T-cell (primary cell): ENCODE measurements around the gene STX7. TPM values are rescaled to one million over a fixed set of nuclear protein-coding genes. Genes with fewer than 3 reads are reported as not detected.
A peak's percentile ranks its signal among the peaks of the same experiment; 100 is the strongest.

Experiments
- ATAC-seq, 4 experiments: fragments of 200-7000 bp in 3 of 4; fragments of 150-1000 bp in 1 of 4; cut with Tn5 transposase; replicated peaks in 1 of 4; 1 replicate in 3 of 4; 2 replicates in 1 of 4; pipeline ENCODE4 v1.10.0; 2021; ENCODE audit warnings: moderate library complexity in 3 of 4, mild to moderate bottlenecking in 2 of 4, moderate number of reproducible peaks in 1 of 4
- CTCF ChIA-PET, 2 donors: fragments of 300-600 bp; sonication (Branson Sonifier 250); formaldehyde crosslinking; loops; one replicate each; lab custom pipeline; 2022; ENCODE audit warnings: antibody characterized with exemption in 2 of 2; lab: Charles Lee
- POLR2A ChIA-PET, 2 donors: fragments of 300-600 bp; sonication (Branson Sonifier 250); formaldehyde crosslinking; loops; one replicate each; lab custom pipeline; 2022; ENCODE audit warnings: antibody characterized with exemption in 2 of 2; lab: Charles Lee
- DNase-seq, 35 experiments: peaks; one replicate each; pipeline versions ENCODE4 v3.0.0 to v3.0.0-alpha.2; 2013 to 2023
- H3K27ac ChIP-seq: one replicate; pipeline ENCODE4 v1.5.1; 2013; ENCODE audit warnings: low read length
- H3K27me3 ChIP-seq, 2 experiments: replicated peaks in 1 of 2; 1 replicate in 1 of 2; 2 replicates in 1 of 2; pipeline versions ENCODE4 v1.6.1 to v1.7.0; 2013; ENCODE audit warnings: low read length in 1 of 2, mixed read lengths in 1 of 2; ENCODE audit not compliant: control insufficient read depth in 2 of 2, insufficient read depth in 2 of 2; ENCODE audit errors: extremely low read depth in 1 of 2
- H3K36me3 ChIP-seq, 2 donors: 1 replicate in 1 of 2; 2 replicates in 1 of 2; pipeline versions ENCODE4 v1.6.1 to v1.7.0; 2013; ENCODE audit warnings: low read length in 1 of 2; ENCODE audit not compliant: control insufficient read depth in 2 of 2, insufficient read depth in 1 of 2; ENCODE audit errors: extremely low read depth in 1 of 2
- H3K4me1 ChIP-seq, 2 experiments: 1 replicate in 1 of 2; 2 replicates in 1 of 2; pipeline versions ENCODE4 v1.6.1 to v1.7.0; 2013; ENCODE audit warnings: low read length in 2 of 2, mixed read lengths in 1 of 2; ENCODE audit not compliant: insufficient read depth in 2 of 2, control insufficient read depth in 1 of 2; ENCODE audit errors: extremely low read depth in 1 of 2
- H3K4me3 ChIP-seq, 2 donors: 1 replicate in 1 of 2; 2 replicates in 1 of 2; pipeline versions ENCODE4 v1.5.1 to v1.7.0; 2013; ENCODE audit warnings: mild to moderate bottlenecking in 2 of 2, low read length in 1 of 2, moderate library complexity in 1 of 2; ENCODE audit not compliant: control insufficient read depth in 1 of 2; ENCODE audit errors: extremely low read depth in 1 of 2
- H3K9me3 ChIP-seq: 2 replicates; pipeline ENCODE4 v1.7.0; 2013
- H3K27ac Mint-ChIP-seq, 2 donors: one replicate each; pipeline ENCODE4 v1.8.0; 2020 to 2021; ENCODE audit warnings: mild to moderate bottlenecking in 2 of 2, mixed read lengths in 2 of 2
- H3K27me3 Mint-ChIP-seq, 2 donors: one replicate each; pipeline ENCODE4 v1.8.0; 2021 to 2022; ENCODE audit warnings: mixed read lengths in 2 of 2
- H3K36me3 Mint-ChIP-seq: one replicate; pipeline ENCODE4 v1.8.0; 2021; ENCODE audit warnings: mixed read lengths
- H3K4me1 Mint-ChIP-seq, 3 donors: one replicate each; pipeline ENCODE4 v1.8.0; 2020 to 2022; ENCODE audit warnings: mixed read lengths in 3 of 3, mild to moderate bottlenecking in 1 of 3
- H3K4me3 Mint-ChIP-seq, 3 donors: one replicate each; pipeline ENCODE4 v1.8.0; 2020 to 2022; ENCODE audit warnings: mild to moderate bottlenecking in 3 of 3, mixed read lengths in 3 of 3, moderate library complexity in 3 of 3
- H3K9me3 Mint-ChIP-seq, 3 donors: one replicate each; pipeline ENCODE4 v1.8.0; 2020 to 2022; ENCODE audit warnings: mixed read lengths in 3 of 3
- WGBS: methylation state at CpG from one replicate; pipeline ENCODE4 v1.1.5; 2013; ENCODE audit warnings: missing lambda C conversion rate; ENCODE audit not compliant: insufficient coverage; 5-methylcytosine and 5-hydroxymethylcytosine counted together
- total RNA-seq, 35 experiments: library from RNA in 6 of 35; stranded (reverse) in 6 of 35; fragments of 120-200 nt in 1 of 35; gene quantifications; one replicate each; pipeline versions ENCODE4 v1.2.1 to v1.2.4 and lab custom pipeline; 2013 to 2026

Gene STX7
- total RNA-seq, 5 donors from 2014 or later (not counting 1 experiment from before 2014, with no cell fraction given): 13.3 to 27.4 (median 20.9) TPM

GRCh38 chr6:132512342-132512637, 626 bp downstream of the STX7 start:
- no peaks in the 10 kb centered on the region for H3K27me3 ChIP-seq
- peaks cover 42 to 51% (median 50%) of the 10 kb centered on the region in 3 donors for H3K4me1 Mint-ChIP-seq
- no peaks in the 10 kb centered on the region for H3K9me3 Mint-ChIP-seq
- WGBS: 17% methylated on average over 1 of the region's 7 CpGs
- H3K36me3 ChIP-seq: peaks cover 0 to 3% of the 10 kb centered on the region in 2 donors
- H3K9me3 ChIP-seq: no peaks in the 10 kb centered on the region
- H3K27ac Mint-ChIP-seq: peak overlapping the region; percentile 44 to 66
- ATAC-seq (no peak), DNase-seq (no peak)
- H3K27ac ChIP-seq: no peak overlapping the region
- H3K36me3 Mint-ChIP-seq: peaks cover 14% of the 10 kb centered on the region
- H3K27me3 Mint-ChIP-seq: no peaks in the 10 kb centered on the region
- peak overlapping the region; percentile 76 to 83 for H3K4me3 ChIP-seq
- H3K4me3 Mint-ChIP-seq: peak overlapping the region; percentile 89 to 97 (median 93)
- POLR2A ChIA-PET: no interaction called here
- CTCF ChIA-PET: interaction anchor here in 1 of 2 donors (0.9 to 1.7 kb wide), 4 partner anchors 10 to 233 kb away, joined by 3 to 10 read pairs (median 5); no protein-coding TSS in a partner anchor
- H3K4me1 ChIP-seq: peaks cover 4 to 13% of the 10 kb centered on the region in 2 experiments

- no peak overlapping the region for H3K27ac ChIP-seq
- 80% methylated on average over 1 of the region's 2 CpGs for WGBS
- H3K4me3 ChIP-seq: no peak overlapping the region
- H3K9me3 Mint-ChIP-seq: no peaks in the 10 kb centered on the region
- no peaks in the 10 kb centered on the region for H3K27me3 Mint-ChIP-seq
- peaks cover 4 to 13% of the 10 kb centered on the region in 2 experiments for H3K4me1 ChIP-seq
- no peaks in the 10 kb centered on the region for H3K9me3 ChIP-seq
- ChIA-PET POLR2A (no interaction called here), CTCF (interaction anchor here in 1 of 2 donors (1.7 to 1.9 kb wide), 3 partner anchors 27 to 232 kb away, joined by 5 to 10 read pairs (median 7); no protein-coding TSS in a partner anchor)
- H3K4me1 Mint-ChIP-seq: peaks cover 46 to 53% (median 52%) of the 10 kb centered on the region in 3 donors
- H3K36me3 ChIP-seq: peaks cover 0 to 3% of the 10 kb centered on the region in 2 donors
- H3K27me3 ChIP-seq: no peaks in the 10 kb centered on the region
- H3K4me3 Mint-ChIP-seq: peak overlapping the region; percentile 89 to 97 (median 93)
- ATAC-seq (no peak), DNase-seq (no peak)
- H3K36me3 Mint-ChIP-seq: peaks cover 14% of the 10 kb centered on the region
- no peak overlapping the region for H3K27ac Mint-ChIP-seq
These were observed 1.1 kb downstream of the STX7 start for GRCh38 chr6:132511831-132512220.

GRCh38 chr6:132511210-132511830, 1.6 kb downstream of the STX7 start:
- 63% methylated on average over 2 of the region's 4 CpGs for WGBS
- no peak overlapping the region for H3K4me3 ChIP-seq
- H3K36me3 Mint-ChIP-seq: peaks cover 14% of the 10 kb centered on the region
- POLR2A ChIA-PET: no interaction called here
- no peak for DNase-seq
- peaks cover 51 to 58% (median 57%) of the 10 kb centered on the region in 3 donors for H3K4me1 Mint-ChIP-seq
- no peaks in the 10 kb centered on the region for H3K9me3 ChIP-seq
- no peaks in the 10 kb centered on the region for H3K27me3 Mint-ChIP-seq
- H3K4me3 Mint-ChIP-seq: peak overlapping the region; percentile 89 to 97 (median 93)
- peak overlapping the region in 1 of 2 donors; percentile 2 for H3K27ac Mint-ChIP-seq
- H3K4me1 ChIP-seq: peaks cover 4 to 13% of the 10 kb centered on the region in 2 experiments
- H3K27me3 ChIP-seq: no peaks in the 10 kb centered on the region
- no peaks in the 10 kb centered on the region for H3K9me3 Mint-ChIP-seq
- no peak overlapping the region for H3K27ac ChIP-seq
- no peak for ATAC-seq
- CTCF ChIA-PET: interaction anchor here in 1 of 2 donors (1.9 kb wide), 1 partner anchor 27 kb away, joined by 5 read pairs; no protein-coding TSS in a partner anchor
- H3K36me3 ChIP-seq: peaks cover 0 to 3% of the 10 kb centered on the region in 2 donors

GRCh38 chr6:132506869-132507808, 5.8 kb downstream of the STX7 start:
- H3K4me1 Mint-ChIP-seq: peaks cover 62 to 72% (median 70%) of the 10 kb centered on the region in 3 donors
- POLR2A ChIA-PET: no interaction called here
- no peaks in the 10 kb centered on the region for H3K27me3 ChIP-seq
- H3K4me3 Mint-ChIP-seq: no peak overlapping the region
- DNase-seq (no peak), ATAC-seq (no peak)
- no peak overlapping the region for H3K27ac ChIP-seq
- no peak overlapping the region for H3K4me3 ChIP-seq
- H3K9me3 ChIP-seq: no peaks in the 10 kb centered on the region
- H3K27ac Mint-ChIP-seq: peak overlapping the region in 1 of 2 donors; percentile 12
- H3K27me3 Mint-ChIP-seq: no peaks in the 10 kb centered on the region
- H3K4me1 ChIP-seq: peaks cover 4 to 12% of the 10 kb centered on the region in 2 experiments
- WGBS: no CpG with 5 or more reads among the region's 5 CpGs
- CTCF ChIA-PET: interaction anchor here in 1 of 2 donors (0.5 to 1.0 kb wide), 3 partner anchors 23 to 291 kb away, joined by 3 read pairs; partner anchors contain the start of gene SLC18B1
- H3K36me3 Mint-ChIP-seq: peaks cover 28% of the 10 kb centered on the region
- no peaks in the 10 kb centered on the region for H3K9me3 Mint-ChIP-seq
- peaks cover 0 to 12% of the 10 kb centered on the region in 2 donors for H3K36me3 ChIP-seq

- no CpG with 5 or more reads among the region's 2 CpGs for WGBS
- Histone ChIP-seq H3K27me3 (no peaks in the 10 kb centered on the region), H3K27ac (no peak overlapping the region), H3K4me3 (no peak overlapping the region), H3K36me3 (peaks cover 5 to 19% of the 10 kb centered on the region in 2 donors), H3K9me3 (no peaks in the 10 kb centered on the region), H3K4me1 (peaks cover 4 to 5% of the 10 kb centered on the region in 2 experiments)
- Mint-ChIP-seq H3K27me3 (no peaks in the 10 kb centered on the region), H3K36me3 (peaks cover 32% of the 10 kb centered on the region), H3K27ac (no peak overlapping the region), H3K9me3 (no peaks in the 10 kb centered on the region), H3K4me3 (no peak overlapping the region), H3K4me1 (peaks cover 59 to 68% (median 64%) of the 10 kb centered on the region in 3 donors)
- ATAC-seq (no peak), DNase-seq (no peak)
- POLR2A ChIA-PET: no interaction called here
- CTCF ChIA-PET: no interaction called here
These were observed 6.5 kb downstream of the STX7 start for GRCh38 chr6:132506461-132506860.

GRCh38 chr6:132505158-132505557, 7.8 kb downstream of the STX7 start:
- Histone ChIP-seq H3K36me3 (peaks cover 10 to 27% of the 10 kb centered on the region in 2 donors), H3K4me1 (no peaks in the 10 kb centered on the region), H3K27ac (no peak overlapping the region), H3K4me3 (no peak overlapping the region), H3K9me3 (no peaks in the 10 kb centered on the region), H3K27me3 (no peaks in the 10 kb centered on the region)
- ChIA-PET CTCF (no interaction called here), POLR2A (no interaction called here)
- H3K9me3 Mint-ChIP-seq: no peaks in the 10 kb centered on the region
- WGBS: 100% methylated on average over 1 of the region's 1 CpG
- peaks cover 40% of the 10 kb centered on the region for H3K36me3 Mint-ChIP-seq
- no peak overlapping the region for H3K4me3 Mint-ChIP-seq
- ATAC-seq (no peak), DNase-seq (no peak)
- H3K27ac Mint-ChIP-seq: no peak overlapping the region
- peaks cover 50 to 65% (median 59%) of the 10 kb centered on the region in 3 donors for H3K4me1 Mint-ChIP-seq
- H3K27me3 Mint-ChIP-seq: no peaks in the 10 kb centered on the region
